Measurements from ENCODE around the gene KRT6C. TPM values are rescaled to one million over a fixed set of nuclear protein-coding genes. Genes with fewer than 3 reads are reported as not detected.

Gene KRT6C
- total and polyA plus RNA-seq, 2 experiments from 2014 or later, result not detected

- TF ChIP-seq ZNF462 (CRISPR knock-in tag; IDR thresholded peaks at IDR 0.05), result no peak
- TF ChIP-seq JUNB (IDR thresholded peaks at IDR 0.05; ENCODE audit: unreplicated experiment), result no peak
- TF ChIP-seq EZH2phosphoT487 (IDR thresholded peaks at IDR 0.05; ENCODE audit: unreplicated experiment), result no peak
- no peak for TF ChIP-seq ZNF331 (CRISPR knock-in tag; IDR thresholded peaks at IDR 0.05; ENCODE audit: low read depth)
- TF ChIP-seq POLR2AphosphoS5 (IDR thresholded peaks at IDR 0.05; ENCODE audit: low read depth), result no peak
- no peak for TF ChIP-seq NANOG (IDR thresholded peaks at IDR 0.05; ENCODE audit: borderline replicate concordance)
- TF ChIP-seq REST (IDR thresholded peaks at IDR 0.05; ENCODE audit: unreplicated experiment), result no peak
- no peak for TF ChIP-seq STAT1 (IDR thresholded peaks at IDR 0.05; ENCODE audit: unreplicated experiment)
- TF ChIP-seq ZNF114 (CRISPR knock-in tag; IDR thresholded peaks at IDR 0.05), result no peak
- no peak for TF ChIP-seq EZH2 (IDR thresholded peaks at IDR 0.05; ENCODE audit: low read depth, unreplicated experiment)
Observed at GRCh38 chr12:52438305-52439301, 35.0 kb downstream of the KRT6C start (continued).

Data from GM23338 (cell line).